ENCODE data around the gene NIT1.

The NIT1 gene

DNA sequence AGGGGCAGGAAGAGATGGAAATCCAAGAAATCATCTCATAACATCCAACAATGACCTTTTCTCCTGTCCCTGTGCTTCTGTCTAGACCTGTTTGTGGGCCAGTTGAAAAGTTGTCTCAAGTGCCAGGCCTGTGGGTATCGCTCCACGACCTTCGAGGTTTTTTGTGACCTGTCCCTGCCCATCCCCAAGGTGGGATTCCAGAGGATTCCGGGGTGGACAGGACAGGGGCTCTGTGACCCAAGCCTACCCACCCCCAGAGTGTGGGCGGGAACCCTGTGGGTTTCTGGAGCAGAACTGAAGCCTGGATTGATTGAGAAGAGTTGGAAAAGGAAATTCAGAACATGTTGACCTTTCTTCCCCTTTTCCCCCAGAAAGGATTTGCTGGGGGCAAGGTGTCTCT lies 45.9 kb downstream of the NIT1 start:
- H3K4me1 ChIP-seq (ENCODE audit: control insufficient read depth in 2 of 2, insufficient read depth in 1 of 2, low read depth in 1 of 2, low read length in 2 of 2) = peaks cover 8 to 11% of the 10 kb centered on the region in 2 donors
- H2BK15ac ChIP-seq (ENCODE audit: low read length) = no peak overlapping the region
- no peak overlapping the region for H2AK5ac ChIP-seq (ENCODE audit: low read depth, low read length)
- WGBS, 2 donors (ENCODE audit: extremely low coverage in 2 of 2, insufficient read length in 2 of 2, insufficient replicate concordance in 1 of 2) = no CpG with 5 or more reads among the region's 5 CpGs
- H2BK5ac ChIP-seq (ENCODE audit: low read length) = no peak overlapping the region
- H3K4me3 ChIP-seq (ENCODE audit: low read length in 2 of 2) = no peak overlapping the region
- H4K8ac ChIP-seq (ENCODE audit: low read depth, low read length) = no peak overlapping the region
- no peak overlapping the region for H2BK12ac ChIP-seq (ENCODE audit: low read length)
- no peaks in the 10 kb centered on the region for H3K27me3 ChIP-seq (ENCODE audit: control insufficient read depth in 3 of 3, insufficient read depth in 3 of 3, low read depth in 1 of 3, low read length in 3 of 3)
- H3K79me1 ChIP-seq (ENCODE audit: low read depth, low read length) = peaks cover 7% of the 10 kb centered on the region
- H3K36me3 ChIP-seq (replicated peaks in 1 of 2; ENCODE audit: control insufficient read depth in 2 of 2, insufficient read depth in 2 of 2, low read length in 2 of 2) = peaks cover 29 to 51% of the 10 kb centered on the region in 2 donors
- H3K4ac ChIP-seq (ENCODE audit: low read length) = no peak overlapping the region
- no peak overlapping the region for H3K4me2 ChIP-seq (ENCODE audit: insufficient read depth, low read length, poor library complexity, severe bottlenecking)
- H2AFZ ChIP-seq (ENCODE audit: low read length) = no peak overlapping the region
- no peak overlapping the region for H2BK120ac ChIP-seq (ENCODE audit: low read depth, low read length)
- H3K23ac ChIP-seq (ENCODE audit: low read depth, low read length, poor library complexity) = no peak overlapping the region
- no peak overlapping the region for H3K18ac ChIP-seq (ENCODE audit: low read length)
- no peak for DNase-seq (ENCODE audit: low spot score)
- H3K14ac ChIP-seq (ENCODE audit: low read length) = no peak overlapping the region
- H3K27ac ChIP-seq (replicated peaks; ENCODE audit: low read length) = no peak overlapping the region
- H4K91ac ChIP-seq (ENCODE audit: low read depth, low read length, poor library complexity) = no peak overlapping the region
- H3K9ac ChIP-seq (ENCODE audit: low read depth, low read length, poor library complexity) = no peak overlapping the region
- H3K9me3 ChIP-seq (replicated peaks in 1 of 2; ENCODE audit: control insufficient read depth in 2 of 2, insufficient read depth in 1 of 2, low read depth in 1 of 2, low read length in 2 of 2) = no peaks in the 10 kb centered on the region

DNA sequence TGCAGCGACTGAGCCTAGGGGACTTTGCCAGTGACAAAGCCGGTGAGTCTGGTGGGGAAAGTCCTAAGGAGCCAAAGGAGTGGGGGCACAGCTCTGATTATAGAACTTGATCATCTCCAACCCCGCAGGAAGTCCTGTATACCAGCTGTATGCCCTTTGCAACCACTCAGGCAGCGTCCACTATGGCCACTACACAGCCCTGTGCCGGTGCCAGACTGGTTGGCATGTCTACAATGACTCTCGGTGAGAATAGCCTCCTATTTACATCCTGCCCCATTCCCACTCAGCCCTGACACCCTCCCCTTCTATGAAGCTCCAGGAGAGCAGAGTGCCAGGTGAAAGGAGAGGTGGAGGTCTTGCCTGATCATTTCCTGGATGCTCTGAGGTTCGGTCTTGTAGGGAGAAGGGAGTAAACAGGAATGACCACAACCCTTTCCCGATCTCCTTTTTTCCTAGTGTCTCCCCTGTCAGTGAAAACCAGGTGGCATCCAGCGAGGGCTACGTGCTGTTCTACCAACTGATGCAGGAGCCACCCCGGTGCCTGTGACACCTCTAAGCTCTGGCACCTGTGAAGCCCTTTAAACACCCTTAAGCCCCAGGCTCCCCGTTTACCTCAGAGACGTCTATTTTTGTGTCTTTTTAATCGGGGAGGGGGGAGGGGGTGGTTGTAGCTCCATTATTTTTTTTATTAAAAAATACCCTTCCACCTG lies 47.2 kb downstream of the NIT1 start:
- Histone ChIP-seq H3K18ac (ENCODE audit: low read length) (no peak overlapping the region), H3K36me3 (replicated peaks in 1 of 2; ENCODE audit: control insufficient read depth in 2 of 2, insufficient read depth in 2 of 2, low read length in 2 of 2) (peaks cover 36 to 58% of the 10 kb centered on the region in 2 donors), H3K4me2 (ENCODE audit: insufficient read depth, low read length, poor library complexity, severe bottlenecking) (no peak overlapping the region), H4K8ac (ENCODE audit: low read depth, low read length) (no peak overlapping the region), H2AK5ac (ENCODE audit: low read depth, low read length) (no peak overlapping the region), H2BK120ac (ENCODE audit: low read depth, low read length) (no peak overlapping the region), H2BK15ac (ENCODE audit: low read length) (no peak overlapping the region), H3K4me1 (ENCODE audit: control insufficient read depth in 2 of 2, insufficient read depth in 1 of 2, low read depth in 1 of 2, low read length in 2 of 2) (peaks cover 6 to 7% of the 10 kb centered on the region in 2 donors), H3K27ac (replicated peaks; ENCODE audit: low read length) (no peak overlapping the region), H4K91ac (ENCODE audit: low read depth, low read length, poor library complexity) (no peak overlapping the region), H3K14ac (ENCODE audit: low read length) (no peak overlapping the region), H2BK12ac (ENCODE audit: low read length) (no peak overlapping the region), H2BK5ac (ENCODE audit: low read length) (peak overlapping the region; percentile 30), H3K9me3 (replicated peaks in 1 of 2; ENCODE audit: control insufficient read depth in 2 of 2, insufficient read depth in 1 of 2, low read depth in 1 of 2, low read length in 2 of 2) (no peaks in the 10 kb centered on the region), H2AFZ (ENCODE audit: low read length) (no peak overlapping the region), H3K23ac (ENCODE audit: low read depth, low read length, poor library complexity) (no peak overlapping the region), H3K9ac (ENCODE audit: low read depth, low read length, poor library complexity) (no peak overlapping the region), H3K79me1 (ENCODE audit: low read depth, low read length) (peaks cover 7% of the 10 kb centered on the region), H3K4ac (ENCODE audit: low read length) (no peak overlapping the region), H3K4me3 (ENCODE audit: low read length in 2 of 2) (peak overlapping the region in 1 of 2 donors; percentile 67), H3K27me3 (ENCODE audit: control insufficient read depth in 3 of 3, insufficient read depth in 3 of 3, low read depth in 1 of 3, low read length in 3 of 3) (no peaks in the 10 kb centered on the region)
- no CpG with 5 or more reads among the region's 14 CpGs for WGBS, 2 donors (ENCODE audit: extremely low coverage in 2 of 2, insufficient read length in 2 of 2, insufficient replicate concordance in 1 of 2)
- no peak for DNase-seq (ENCODE audit: low spot score)

DNA sequence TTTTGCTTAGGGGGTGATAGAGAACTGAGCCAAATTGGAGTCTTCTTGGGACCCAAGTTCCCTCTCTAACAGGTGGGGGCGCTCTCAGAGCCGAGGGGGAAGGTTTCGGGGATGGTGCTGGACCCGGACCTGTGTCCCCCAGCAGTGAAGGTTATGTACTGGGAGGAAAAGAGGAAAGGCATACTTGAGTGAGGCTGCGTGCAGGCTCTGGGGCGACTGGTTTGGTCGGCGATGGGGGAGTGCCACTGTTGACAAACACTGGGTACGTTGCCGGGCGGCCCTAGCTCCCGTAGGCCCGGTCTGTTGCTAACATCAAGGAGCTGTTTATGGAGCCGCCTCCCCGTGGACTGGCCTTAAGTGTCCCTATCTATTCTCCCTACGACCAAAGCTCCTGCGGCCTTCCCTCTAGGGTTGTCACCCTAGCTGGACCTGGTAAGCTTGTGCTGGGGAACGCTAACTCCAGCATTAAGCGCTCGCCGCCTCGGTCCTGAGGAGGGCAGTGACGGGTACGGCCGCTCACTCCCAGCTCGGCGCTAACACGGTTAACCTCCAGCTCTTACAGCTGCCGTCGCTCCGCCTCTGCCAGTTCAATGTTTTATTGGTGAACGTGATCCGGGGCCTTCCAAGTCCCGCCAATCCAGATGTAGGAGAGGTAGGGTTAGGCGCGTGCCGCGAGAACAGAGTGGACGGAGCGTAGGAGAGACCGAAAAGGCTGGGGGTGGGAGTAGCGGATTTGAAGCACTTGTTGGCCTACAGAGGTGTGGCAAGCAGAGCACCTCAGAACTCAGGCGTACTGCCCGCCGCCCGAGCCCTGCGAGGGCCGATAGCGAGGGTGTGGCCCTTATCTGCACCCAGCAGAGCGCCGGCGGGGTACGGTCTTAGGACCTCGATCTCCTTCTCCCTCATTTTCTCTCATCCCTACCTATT lies 48.1 kb downstream of the NIT1 start, which contains the start of gene PPOX:
PPOX (plus strand) TSS at position 685 of the 927 bp plus-strand sequence. CDS start 422 bp downstream, outside the sequence.
- no peak within 1 kb of the TSS for H2BK15ac ChIP-seq (ENCODE audit: low read length)
- H3K36me3 ChIP-seq (replicated peaks in 1 of 2; ENCODE audit: control insufficient read depth in 2 of 2, insufficient read depth in 2 of 2, low read length in 2 of 2) = peaks cover 40 to 61% of the 10 kb centered on the region in 2 donors
- peak within 1 kb of the TSS; percentile 96 for H3K23ac ChIP-seq (ENCODE audit: low read depth, low read length, poor library complexity)
- H3K4me3 ChIP-seq (ENCODE audit: low read length in 2 of 2) = peak within 1 kb of the TSS; percentile 67 to 86
- H3K18ac ChIP-seq (ENCODE audit: low read length) = peak within 1 kb of the TSS; percentile 86
- peaks cover 3% of the 10 kb centered on the region for H3K79me1 ChIP-seq (ENCODE audit: low read depth, low read length)
- H2AK5ac ChIP-seq (ENCODE audit: low read depth, low read length) = peak within 1 kb of the TSS; percentile 61
- H3K4me2 ChIP-seq (ENCODE audit: insufficient read depth, low read length, poor library complexity, severe bottlenecking) = peak within 1 kb of the TSS; percentile 100
- H2BK120ac ChIP-seq (ENCODE audit: low read depth, low read length) = no peak within 1 kb of the TSS
- H4K91ac ChIP-seq (ENCODE audit: low read depth, low read length, poor library complexity) = no peak within 1 kb of the TSS
- H3K9ac ChIP-seq (ENCODE audit: low read depth, low read length, poor library complexity) = peak within 1 kb of the TSS; percentile 91
- H3K27ac ChIP-seq (replicated peaks; ENCODE audit: low read length) = peak within 1 kb of the TSS; percentile 74
- H2AFZ ChIP-seq (ENCODE audit: low read length) = peak within 1 kb of the TSS; percentile 84
- peak within 1 kb of the TSS; percentile 1 for H3K14ac ChIP-seq (ENCODE audit: low read length)
- no peak within 1 kb of the TSS for H3K4ac ChIP-seq (ENCODE audit: low read length)
- peaks cover 3 to 4% of the 10 kb centered on the region in 2 donors for H3K4me1 ChIP-seq (ENCODE audit: control insufficient read depth in 2 of 2, insufficient read depth in 1 of 2, low read depth in 1 of 2, low read length in 2 of 2)
- H2BK12ac ChIP-seq (ENCODE audit: low read length) = no peak within 1 kb of the TSS
- WGBS, 2 donors (ENCODE audit: extremely low coverage in 2 of 2, insufficient read length in 2 of 2, insufficient replicate concordance in 1 of 2) = no CpG with 5 or more reads among the region's 54 CpGs
- no peaks in the 10 kb centered on the region for H3K9me3 ChIP-seq (replicated peaks in 1 of 2; ENCODE audit: control insufficient read depth in 2 of 2, insufficient read depth in 1 of 2, low read depth in 1 of 2, low read length in 2 of 2)
- DNase-seq (ENCODE audit: low spot score) = peak; percentile 94
- H4K8ac ChIP-seq (ENCODE audit: low read depth, low read length) = no peak within 1 kb of the TSS
- H2BK5ac ChIP-seq (ENCODE audit: low read length) = peak within 1 kb of the TSS; percentile 72
- no peaks in the 10 kb centered on the region for H3K27me3 ChIP-seq (ENCODE audit: control insufficient read depth in 3 of 3, insufficient read depth in 3 of 3, low read depth in 1 of 3, low read length in 3 of 3)
